Measurements from ENCODE around the gene TMEM271. TPM values are rescaled to one million over a fixed set of nuclear protein-coding genes. Genes with fewer than 3 reads are reported as not detected.
A peak's percentile ranks its signal among the peaks of the same experiment; 100 is the strongest.

TMEM271 gene
- total RNA-seq, 2 experiments from 2014 or later: not detected

DNA sequence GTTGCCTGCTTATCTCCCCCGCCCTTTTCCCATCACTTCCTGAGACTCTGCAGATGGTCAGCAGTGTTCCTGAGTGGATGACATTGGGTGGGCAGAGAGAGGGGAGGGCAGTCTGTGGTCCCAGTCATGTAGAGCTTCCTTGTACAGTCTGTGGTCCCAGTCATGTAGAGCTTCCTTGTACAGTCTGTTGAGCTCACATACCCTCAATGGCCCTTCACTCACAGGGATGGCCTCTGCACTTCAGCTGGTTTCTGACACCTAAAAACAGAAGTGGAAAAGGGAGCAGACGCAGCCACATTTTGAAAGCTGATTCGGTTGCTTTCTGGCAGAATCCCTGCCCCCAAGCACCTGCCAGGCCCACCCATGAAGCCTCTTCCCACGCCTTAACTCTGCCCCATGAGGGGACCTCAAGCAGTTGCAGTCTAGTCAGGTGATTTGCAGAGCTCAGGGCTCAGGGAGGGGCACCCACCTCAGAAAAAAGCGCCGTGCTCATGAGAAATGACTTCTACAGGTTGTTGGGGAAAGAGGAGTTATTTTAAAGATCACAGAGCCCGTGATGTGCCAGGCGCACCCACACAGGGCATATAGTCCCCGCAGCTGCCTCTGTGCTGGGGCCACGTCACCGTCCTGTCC, 3.6 kb upstream of the TMEM271 start:
- peaks cover 16% of the 10 kb centered on the region for H3K9me3 Mint-ChIP-seq
- peaks cover 36% of the 10 kb centered on the region for H3K27me3 Mint-ChIP-seq
- H3K27ac Mint-ChIP-seq: no peak overlapping the region
- peaks cover 13% of the 10 kb centered on the region for H3K36me3 Mint-ChIP-seq (ENCODE audit: low read depth)
- no peak overlapping the region for H3K4me3 Mint-ChIP-seq
- no peak for DNase-seq
- peaks cover 6% of the 10 kb centered on the region for H3K4me1 Mint-ChIP-seq
- POLR2A ChIA-PET: no interaction called here
- CTCF ChIA-PET: no interaction called here

DNA sequence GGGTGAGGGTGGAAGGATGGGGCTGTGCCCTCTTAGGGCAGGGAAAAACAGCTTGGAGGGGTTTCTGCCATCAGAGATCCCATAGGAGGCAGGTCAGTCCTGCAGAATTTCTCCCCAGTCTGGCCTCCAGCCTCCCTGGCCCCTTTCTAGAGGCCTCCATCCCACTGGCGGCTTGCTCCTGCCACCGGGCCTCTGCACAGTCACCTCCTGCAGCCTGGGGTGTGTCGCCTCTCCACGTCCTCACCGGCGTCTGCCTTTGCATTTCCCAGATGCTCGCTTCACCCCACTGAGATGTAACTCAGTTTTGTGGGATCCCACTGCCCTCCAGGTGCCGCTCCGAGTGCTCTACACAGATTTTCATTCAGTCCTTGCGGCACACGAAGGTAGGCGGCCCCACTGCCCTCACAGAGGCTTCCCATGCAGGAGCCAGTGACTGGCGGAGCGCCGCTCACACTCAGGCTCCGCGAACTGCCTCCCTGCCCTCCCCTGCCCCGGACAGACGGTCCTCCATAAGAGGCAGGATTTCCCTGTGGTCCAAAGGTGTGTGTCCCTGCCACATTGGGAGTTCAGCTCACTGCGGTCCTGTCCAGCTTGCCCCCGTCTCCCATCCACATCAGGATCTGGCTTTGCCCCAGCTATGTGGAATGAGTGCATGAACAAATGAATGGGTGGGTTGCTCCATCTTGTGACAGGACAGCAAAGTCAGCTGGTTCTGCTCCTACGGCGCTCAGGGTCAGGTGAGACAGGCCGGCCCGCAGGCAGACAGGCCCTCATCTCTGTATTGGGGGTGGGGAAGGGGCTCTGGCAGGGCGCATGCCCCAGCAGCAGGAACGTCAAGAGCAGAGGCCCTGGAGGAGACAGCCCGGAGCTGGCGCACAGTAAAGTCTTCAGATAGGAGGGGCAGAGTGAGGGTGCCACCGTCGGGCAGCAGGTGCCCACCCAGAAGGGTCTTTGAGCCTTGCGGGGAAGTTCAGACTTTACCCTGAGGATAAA, 2.7 kb upstream of the TMEM271 start:
- ChIA-PET CTCF (no interaction called here), POLR2A (no interaction called here)
- H3K4me1 Mint-ChIP-seq: peaks cover 9% of the 10 kb centered on the region
- H3K27me3 Mint-ChIP-seq: peaks cover 43% of the 10 kb centered on the region
- H3K36me3 Mint-ChIP-seq (ENCODE audit: low read depth): peaks cover 18% of the 10 kb centered on the region
- no peak for DNase-seq
- H3K27ac Mint-ChIP-seq: no peak overlapping the region
- peaks cover 13% of the 10 kb centered on the region for H3K9me3 Mint-ChIP-seq
- no peak overlapping the region for H3K4me3 Mint-ChIP-seq

DNA sequence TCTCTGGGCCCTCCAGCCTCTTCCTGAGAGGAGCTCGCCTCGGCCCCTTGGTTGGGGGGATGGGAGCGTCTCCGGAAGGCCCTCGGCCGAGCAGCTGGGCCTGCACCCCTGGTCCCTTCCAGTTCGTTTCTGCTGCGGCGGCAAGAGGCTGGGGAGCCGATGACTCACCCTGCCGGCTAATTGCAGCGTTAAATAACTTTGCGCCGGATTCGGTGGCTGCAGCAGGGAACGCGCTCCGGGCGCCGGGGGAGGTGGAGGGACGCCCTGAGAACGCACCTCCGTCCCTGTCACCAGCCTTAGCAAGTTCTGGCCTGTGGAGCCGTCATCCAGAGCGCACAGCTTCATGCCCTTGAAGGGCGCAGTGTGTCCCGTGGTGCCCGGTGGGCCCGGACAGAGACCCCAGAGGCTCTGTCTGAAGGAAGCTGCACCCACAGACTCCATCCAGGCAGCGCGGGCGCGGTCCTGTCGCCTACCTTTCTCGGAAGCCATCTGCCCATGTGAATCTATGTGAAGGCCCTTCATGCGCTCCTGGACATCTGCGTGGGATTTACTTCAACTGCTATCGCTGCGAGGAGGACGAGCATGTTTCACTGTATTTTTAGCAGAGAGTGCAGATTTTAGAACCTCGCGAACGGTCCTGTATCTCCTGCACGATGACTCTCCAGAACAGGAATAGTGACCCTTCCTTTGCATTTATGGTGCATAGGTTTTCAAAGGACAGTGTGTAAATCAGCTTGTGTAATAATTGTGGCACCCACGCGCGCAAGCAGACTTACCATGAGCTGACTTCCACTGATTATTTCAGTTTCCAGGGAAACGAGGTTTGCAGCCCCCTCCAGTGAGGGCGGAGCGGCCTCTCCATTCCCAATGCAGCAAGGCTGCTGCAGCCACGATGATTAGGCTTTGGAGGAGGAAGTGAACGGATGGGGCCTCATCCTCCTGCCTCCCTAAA, 1.7 kb upstream of the TMEM271 start:
- CTCF ChIA-PET: no interaction called here
- no peak for DNase-seq
- H3K36me3 Mint-ChIP-seq (ENCODE audit: low read depth): peaks cover 21% of the 10 kb centered on the region
- H3K4me3 Mint-ChIP-seq: no peak overlapping the region
- POLR2A ChIA-PET: no interaction called here
- H3K27me3 Mint-ChIP-seq: peaks cover 48% of the 10 kb centered on the region
- H3K9me3 Mint-ChIP-seq: peaks cover 12% of the 10 kb centered on the region
- peaks cover 9% of the 10 kb centered on the region for H3K4me1 Mint-ChIP-seq
- H3K27ac Mint-ChIP-seq: no peak overlapping the region

- Mint-ChIP-seq H3K4me3 (no peak overlapping the region), H3K4me1 (peaks cover 9% of the 10 kb centered on the region), H3K36me3 (ENCODE audit: low read depth) (peaks cover 21% of the 10 kb centered on the region), H3K27me3 (peaks cover 48% of the 10 kb centered on the region), H3K9me3 (peaks cover 12% of the 10 kb centered on the region), H3K27ac (peak overlapping the region; percentile 47)
- ChIA-PET POLR2A (no interaction called here), CTCF (no interaction called here)
- DNase-seq: no peak
Observed at GRCh38 chr4:576991-577498, 950 bp upstream of the TMEM271 start.

GRCh38 chr4:575281-576141, 584 bp downstream of the TMEM271 start:
- CTCF ChIA-PET: no interaction called here
- H3K27me3 Mint-ChIP-seq: peaks cover 37% of the 10 kb centered on the region

GRCh38 chr4:574346-575161, 1.5 kb downstream of the TMEM271 start:
- CTCF ChIA-PET: no interaction called here
- POLR2A ChIA-PET: no interaction called here
- H3K27ac Mint-ChIP-seq: peak overlapping the region; percentile 4

More at GRCh38 chr4:575281-576141, 584 bp downstream of the TMEM271 start:
- Mint-ChIP-seq H3K4me1 (peaks cover 9% of the 10 kb centered on the region), H3K9me3 (peaks cover 15% of the 10 kb centered on the region), H3K4me3 (no peak overlapping the region), H3K27ac (no peak overlapping the region), H3K36me3 (ENCODE audit: low read depth) (peaks cover 17% of the 10 kb centered on the region)
- POLR2A ChIA-PET: no interaction called here
- no peak for DNase-seq

GRCh38 chr4:573122-573892, 2.8 kb downstream of the TMEM271 start:
- no peak overlapping the region for H3K4me3 Mint-ChIP-seq
- H3K36me3 Mint-ChIP-seq (ENCODE audit: low read depth): peaks cover 17% of the 10 kb centered on the region
- no peak for DNase-seq
- H3K27ac Mint-ChIP-seq: no peak overlapping the region
- peaks cover 15% of the 10 kb centered on the region for H3K9me3 Mint-ChIP-seq
- peaks cover 25% of the 10 kb centered on the region for H3K27me3 Mint-ChIP-seq
- ChIA-PET CTCF (no interaction called here), POLR2A (no interaction called here)
- H3K4me1 Mint-ChIP-seq: peaks cover 9% of the 10 kb centered on the region

More at GRCh38 chr4:574346-575161, 1.5 kb downstream of the TMEM271 start:
- peaks cover 32% of the 10 kb centered on the region for H3K27me3 Mint-ChIP-seq
- H3K4me1 Mint-ChIP-seq: peaks cover 9% of the 10 kb centered on the region
- peak overlapping the region; percentile 27 for H3K4me3 Mint-ChIP-seq
- H3K36me3 Mint-ChIP-seq (ENCODE audit: low read depth): peaks cover 17% of the 10 kb centered on the region
- H3K9me3 Mint-ChIP-seq: peaks cover 15% of the 10 kb centered on the region
- no peak for DNase-seq

DNA sequence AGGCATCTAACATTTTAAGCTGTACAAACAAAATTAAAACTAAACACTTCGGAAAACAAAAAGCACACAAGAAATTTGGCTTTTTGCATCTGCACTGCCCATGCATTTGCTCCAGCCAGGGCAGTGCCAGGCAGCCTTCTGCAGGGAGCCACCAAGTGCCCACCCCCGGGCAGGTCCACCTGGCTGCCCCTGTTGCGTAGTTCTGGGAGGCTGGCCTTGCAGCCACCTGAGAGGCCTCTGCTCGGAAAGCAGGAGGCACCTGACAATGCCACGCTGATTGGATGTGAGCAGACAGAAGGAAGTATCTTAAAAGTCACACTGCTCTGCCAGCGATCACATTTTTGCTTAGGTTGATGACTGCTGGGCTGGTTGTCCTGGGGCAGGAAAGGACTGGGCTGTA, 3.5 kb downstream of the TMEM271 start:
- peaks cover 10% of the 10 kb centered on the region for H3K9me3 Mint-ChIP-seq
- peaks cover 11% of the 10 kb centered on the region for H3K36me3 Mint-ChIP-seq (ENCODE audit: low read depth)
- no peak overlapping the region for H3K4me3 Mint-ChIP-seq
- ChIA-PET POLR2A (no interaction called here), CTCF (no interaction called here)
- no peak overlapping the region for H3K27ac Mint-ChIP-seq
- no peak for DNase-seq
- peaks cover 6% of the 10 kb centered on the region for H3K4me1 Mint-ChIP-seq
- peaks cover 18% of the 10 kb centered on the region for H3K27me3 Mint-ChIP-seq

GRCh38 chr4:571838-572572, 4.1 kb downstream of the TMEM271 start:
- Mint-ChIP-seq H3K4me3 (no peak overlapping the region), H3K36me3 (ENCODE audit: low read depth) (peaks cover 9% of the 10 kb centered on the region)

GRCh38 chr4:570754-571153, 5.3 kb downstream of the TMEM271 start:
- POLR2A ChIA-PET: no interaction called here
- H3K9me3 Mint-ChIP-seq: peaks cover 12% of the 10 kb centered on the region
- no peak for DNase-seq
- H3K4me1 Mint-ChIP-seq: peaks cover 2% of the 10 kb centered on the region
- H3K27me3 Mint-ChIP-seq: peaks cover 12% of the 10 kb centered on the region
- no peak overlapping the region for H3K27ac Mint-ChIP-seq
- CTCF ChIA-PET: no interaction called here
- no peak overlapping the region for H3K4me3 Mint-ChIP-seq
- peaks cover 7% of the 10 kb centered on the region for H3K36me3 Mint-ChIP-seq (ENCODE audit: low read depth)

More at GRCh38 chr4:571838-572572, 4.1 kb downstream of the TMEM271 start:
- H3K9me3 Mint-ChIP-seq: peaks cover 10% of the 10 kb centered on the region
- POLR2A ChIA-PET: no interaction called here
- CTCF ChIA-PET: no interaction called here
- H3K4me1 Mint-ChIP-seq: peaks cover 4% of the 10 kb centered on the region
- no peak for DNase-seq
- no peak overlapping the region for H3K27ac Mint-ChIP-seq
- peaks cover 14% of the 10 kb centered on the region for H3K27me3 Mint-ChIP-seq

Data from activated CD4-positive, alpha-beta memory T cell treated with anti-CD3 and anti-CD28 coated beads, Interleukin-2, amount 10 ng/mL, durations not matched to agents 7 days and 5 days (primary cell).